ENCODE data around the gene BTBD9. TPM values are rescaled to one million over a fixed set of nuclear protein-coding genes. Genes with fewer than 3 reads are reported as not detected.

The BTBD9 gene
- total and polyA plus RNA-seq, 10 donors, result 1.2 to 43.1 (median 27.8) TPM

DNA sequence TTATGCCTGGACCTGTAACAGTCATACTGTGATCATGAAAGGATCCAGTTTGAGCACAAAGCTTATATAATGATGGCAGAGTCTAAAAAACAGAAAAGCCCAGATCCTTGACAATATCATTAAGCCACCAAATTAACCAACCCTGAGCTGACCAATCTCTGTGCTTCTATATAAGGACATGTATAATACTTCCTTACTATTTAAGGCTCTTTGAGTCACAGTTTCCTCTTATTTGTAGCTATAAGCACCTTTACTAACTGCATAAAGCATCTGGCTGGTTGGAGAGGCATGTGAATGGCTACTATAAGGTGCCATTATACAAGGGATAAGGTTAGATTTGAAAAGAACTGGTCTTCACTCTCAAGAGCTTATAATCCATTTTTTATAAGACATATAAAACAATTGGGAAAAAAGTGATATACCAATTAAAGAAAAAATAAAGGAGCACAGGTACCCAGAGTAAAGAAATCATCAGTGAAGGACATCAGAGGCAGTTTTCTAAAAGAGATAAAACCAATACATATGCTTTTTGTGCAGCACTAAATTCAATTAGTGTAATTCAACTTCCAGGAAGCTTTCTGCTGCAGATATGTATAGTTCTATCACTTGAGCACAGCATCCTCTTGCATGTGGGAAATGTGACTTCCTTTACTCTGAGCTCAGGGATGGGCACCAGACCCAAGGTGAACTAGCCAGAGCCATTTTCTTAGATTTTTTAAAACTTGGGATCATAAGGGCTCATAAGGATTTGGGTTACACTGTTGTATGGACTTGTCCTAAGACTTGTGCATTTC lies 121.0 kb downstream of the BTBD9 start:
- peaks cover 0 to 15% (median 2%) of the 10 kb centered on the region in 6 donors for H3K4me1 ChIP-seq
- TF ChIP-seq, protein P1, sequence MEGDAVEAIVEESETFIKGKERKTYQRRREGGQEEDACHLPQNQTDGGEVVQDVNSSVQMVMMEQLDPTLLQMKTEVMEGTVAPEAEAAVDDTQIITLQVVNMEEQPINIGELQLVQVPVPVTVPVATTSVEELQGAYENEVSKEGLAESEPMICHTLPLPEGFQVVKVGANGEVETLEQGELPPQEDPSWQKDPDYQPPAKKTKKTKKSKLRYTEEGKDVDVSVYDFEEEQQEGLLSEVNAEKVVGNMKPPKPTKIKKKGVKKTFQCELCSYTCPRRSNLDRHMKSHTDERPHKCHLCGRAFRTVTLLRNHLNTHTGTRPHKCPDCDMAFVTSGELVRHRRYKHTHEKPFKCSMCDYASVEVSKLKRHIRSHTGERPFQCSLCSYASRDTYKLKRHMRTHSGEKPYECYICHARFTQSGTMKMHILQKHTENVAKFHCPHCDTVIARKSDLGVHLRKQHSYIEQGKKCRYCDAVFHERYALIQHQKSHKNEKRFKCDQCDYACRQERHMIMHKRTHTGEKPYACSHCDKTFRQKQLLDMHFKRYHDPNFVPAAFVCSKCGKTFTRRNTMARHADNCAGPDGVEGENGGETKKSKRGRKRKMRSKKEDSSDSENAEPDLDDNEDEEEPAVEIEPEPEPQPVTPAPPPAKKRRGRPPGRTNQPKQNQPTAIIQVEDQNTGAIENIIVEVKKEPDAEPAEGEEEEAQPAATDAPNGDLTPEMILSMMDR (IDR thresholded peaks at IDR 0.05 in 8 of 11, conservative IDR thresholded peaks at IDR 0.05 in 3 of 11), result no peak
- TF ChIP-seq POLR2A (IDR thresholded peaks at IDR 0.05) (no peak), POLR2AphosphoS5 (IDR thresholded peaks at IDR 0.05) (no peak)
- no peaks in the 10 kb centered on the region for H3K36me3 ChIP-seq
- no peak overlapping the region for H3K27ac ChIP-seq
- H3K4me3 ChIP-seq, result no peak overlapping the region
- intact Hi-C loops (cut with DNase I; ENCODE audit: low total_unique reads), result no loop called here
- H3K27me3 ChIP-seq (replicated peaks in 1 of 7), result no peaks in the 10 kb centered on the region
- DNase-seq, result no peak
- H3K9me3 ChIP-seq, result no peaks in the 10 kb centered on the region

DNA sequence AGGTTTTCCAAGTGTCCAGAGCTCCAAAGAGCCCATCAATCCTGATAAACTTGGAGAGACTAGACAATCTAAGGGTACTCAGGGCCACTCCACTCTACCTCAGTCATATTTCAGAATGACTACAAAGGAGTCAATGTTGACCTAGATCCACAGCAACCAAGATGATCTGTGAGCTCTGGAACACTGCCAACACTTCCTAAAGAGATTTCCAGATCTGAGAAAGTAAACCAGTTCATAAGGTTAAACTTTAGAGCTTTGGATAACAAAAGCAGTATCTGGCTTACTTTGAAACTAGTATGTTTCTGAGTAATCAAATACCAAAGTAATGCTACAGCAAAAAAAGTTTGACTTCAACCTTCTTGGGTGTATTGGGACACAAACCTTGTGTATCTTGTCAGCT lies 122.7 kb downstream of the BTBD9 start:
- TF ChIP-seq POLR2A (IDR thresholded peaks at IDR 0.05), result no peak
- TF ChIP-seq POLR2AphosphoS5 (IDR thresholded peaks at IDR 0.05), result no peak
- TF ChIP-seq, protein P1 (IDR thresholded peaks at IDR 0.05 in 8 of 11, conservative IDR thresholded peaks at IDR 0.05 in 3 of 11), result no peak
- no peaks in the 10 kb centered on the region for H3K27me3 ChIP-seq (replicated peaks in 1 of 7)
- intact Hi-C loops (cut with DNase I; ENCODE audit: low total_unique reads), result no loop called here
- no peaks in the 10 kb centered on the region for H3K9me3 ChIP-seq
- no peak overlapping the region for H3K4me3 ChIP-seq
- no peak overlapping the region for H3K27ac ChIP-seq
- peaks cover 0 to 15% (median 2%) of the 10 kb centered on the region in 6 donors for H3K4me1 ChIP-seq
- no peak for DNase-seq
- H3K36me3 ChIP-seq, result no peaks in the 10 kb centered on the region

DNA sequence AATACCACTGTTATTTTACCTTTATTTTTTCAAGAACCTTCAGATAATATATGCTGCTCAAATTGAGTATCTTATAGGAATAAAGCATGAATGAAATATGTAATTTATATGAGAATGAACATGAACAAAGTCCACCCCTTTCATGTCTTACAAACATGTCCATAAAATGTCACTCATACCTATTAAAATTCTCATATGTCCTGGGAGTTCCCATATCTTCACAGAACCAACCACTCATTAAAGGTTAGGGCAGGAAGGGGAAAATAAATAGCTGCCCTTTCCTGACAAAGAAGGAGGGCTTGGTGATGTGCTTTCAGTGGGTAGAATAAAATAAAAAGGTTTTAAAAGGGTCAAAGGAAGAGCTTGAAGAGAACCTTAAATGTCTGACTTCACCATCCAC lies 125.3 kb downstream of the BTBD9 start:
- H3K4me3 ChIP-seq, result no peak overlapping the region
- H3K27me3 ChIP-seq (replicated peaks in 1 of 7), result no peaks in the 10 kb centered on the region
- peaks cover 0 to 15% (median 2%) of the 10 kb centered on the region in 6 donors for H3K4me1 ChIP-seq
- TF ChIP-seq POLR2AphosphoS5 (IDR thresholded peaks at IDR 0.05) (no peak), POLR2A (IDR thresholded peaks at IDR 0.05) (no peak)
- TF ChIP-seq, protein P1 (IDR thresholded peaks at IDR 0.05 in 8 of 11, conservative IDR thresholded peaks at IDR 0.05 in 3 of 11), result no peak
- intact Hi-C loops (cut with DNase I; ENCODE audit: low total_unique reads), result no loop called here
- no peak overlapping the region for H3K27ac ChIP-seq
- no peak for DNase-seq
- H3K36me3 ChIP-seq, result no peaks in the 10 kb centered on the region
- H3K9me3 ChIP-seq, result no peaks in the 10 kb centered on the region

DNA sequence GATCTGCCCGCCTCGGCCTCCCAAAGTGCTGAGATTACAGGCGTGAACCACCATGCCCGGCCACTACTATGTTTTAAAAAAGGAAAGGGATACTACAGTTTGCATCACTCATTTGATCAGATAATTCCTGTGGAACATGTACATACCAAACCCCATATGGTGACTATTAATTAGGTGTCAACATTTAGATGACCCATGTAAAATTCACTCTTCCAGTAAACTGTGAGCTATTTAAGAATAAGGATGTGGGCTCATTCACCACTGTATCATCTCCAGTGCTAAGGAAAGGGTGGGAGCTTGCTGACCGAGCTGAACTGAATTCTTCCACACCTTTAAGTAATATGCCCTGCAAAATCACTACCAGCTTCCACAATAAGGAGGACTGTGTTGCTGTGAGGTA lies 127.5 kb downstream of the BTBD9 start:
- Histone ChIP-seq H3K27me3 (replicated peaks in 1 of 7) (no peaks in the 10 kb centered on the region), H3K4me1 (peaks cover 0 to 15% (median 0%) of the 10 kb centered on the region in 6 donors), H3K27ac (no peak overlapping the region), H3K4me3 (no peak overlapping the region), H3K36me3 (no peaks in the 10 kb centered on the region), H3K9me3 (no peaks in the 10 kb centered on the region)
- intact Hi-C loops (cut with DNase I; ENCODE audit: low total_unique reads), result no loop called here
- 89 to 96% (median 94%) methylated on average over 5 of the region's 5 CpGs for WGBS, 5 donors
- DNase-seq, result no peak
- TF ChIP-seq, protein P1 (IDR thresholded peaks at IDR 0.05 in 8 of 11, conservative IDR thresholded peaks at IDR 0.05 in 3 of 11), result no peak
- TF ChIP-seq POLR2A (IDR thresholded peaks at IDR 0.05) (no peak), POLR2AphosphoS5 (IDR thresholded peaks at IDR 0.05) (no peak)
